Endothelial cell of umbilical vein (primary cell): ENCODE results near the gene POLE. TPM values are rescaled to one million over a fixed set of nuclear protein-coding genes. Genes with fewer than 3 reads are reported as not detected.

ENCODE experiments used
- BruUV-seq: library from RNA; stranded (reverse); fragments of 400-500 nt; replicated peaks from 2 replicates; lab custom pipeline; 2021; lab: Mats Ljungman, UMichigan
- CTCF ChIA-PET: fragments of 300-600, 350-600 bp; sonication (Branson Sonifier 250); formaldehyde crosslinking; loops from one replicate; lab custom pipeline; 2021; ENCODE audit warnings: antibody characterized with exemption, inconsistent platforms; lab: Charles Lee
- POLR2A ChIA-PET: fragments of 300-600, 350-600 bp; sonication (Branson Sonifier 250); formaldehyde crosslinking; loops from one replicate; lab custom pipeline; 2021; ENCODE audit warnings: antibody characterized with exemption, inconsistent platforms; lab: Charles Lee
- DNase-seq: peaks from one replicate; pipeline ENCODE4 v3.0.0-alpha.2; 2011; ENCODE audit warnings: low read depth, low spot score
- FAIRE-seq: peaks from 2 replicates; lab custom pipeline; 2011; peaks lifted over from hg19 to GRCh38; lab: Jason Lieb, UNC
- H2AFZ ChIP-seq: 2 replicates; pipeline ENCODE4 v1.6.0; 2012; ENCODE audit warnings: low read depth, low read length, control low read depth, inconsistent platforms
- H3K27ac ChIP-seq: 2 replicates; pipeline ENCODE4 v1.5.1; 2011; ENCODE audit warnings: low read depth, mild to moderate bottlenecking, control low read depth, low read length, moderate library complexity; ENCODE audit not compliant: insufficient read depth
- H3K27me3 ChIP-seq, 2 experiments: 2 replicates each; pipeline versions ENCODE4 v1.6.0 to v1.6.1; 2011; ENCODE audit warnings: low read length in 2 of 2, mixed read lengths in 1 of 2; ENCODE audit not compliant: control insufficient read depth in 2 of 2, insufficient read depth in 2 of 2
- H3K36me3 ChIP-seq, 2 experiments: 2 replicates in 1 of 2; 3 replicates in 1 of 2; pipeline ENCODE4 v1.5.1; 2011; ENCODE audit warnings: low read length in 2 of 2, mild to moderate bottlenecking in 1 of 2, moderate library complexity in 1 of 2; ENCODE audit not compliant: control insufficient read depth in 2 of 2, insufficient read depth in 2 of 2; ENCODE audit errors: extremely low read depth in 1 of 2
- H3K4me1 ChIP-seq: 3 replicates; pipeline ENCODE4 v1.5.1; 2011; ENCODE audit warnings: mild to moderate bottlenecking, low read length; ENCODE audit not compliant: control insufficient read depth, insufficient read depth; ENCODE audit errors: extremely low read depth
- H3K4me2 ChIP-seq: 2 replicates; pipeline ENCODE4 v1.6.1; 2011; ENCODE audit warnings: low read length, control low read depth, mixed read lengths; ENCODE audit not compliant: insufficient read depth
- H3K4me3 ChIP-seq, 3 experiments: fragments of 200-600 bp in 1 of 3; sonication (generic), shearing (Covaris generic) in 1 of 3; replicated peaks in 1 of 3; 2 replicates each; pipeline ENCODE4 v1.5.1; 2011 to 2016; ENCODE audit warnings: control low read depth in 3 of 3, low read length in 3 of 3, mild to moderate bottlenecking in 2 of 3, inconsistent platforms in 1 of 3, low read depth in 1 of 3, moderate library complexity in 1 of 3; ENCODE audit not compliant: insufficient read depth in 1 of 3
- H3K79me2 ChIP-seq: 2 replicates; pipeline ENCODE4 v1.6.0; 2012; ENCODE audit warnings: low read length, inconsistent platforms; ENCODE audit not compliant: control insufficient read depth, insufficient read depth
- H3K9ac ChIP-seq: replicated peaks from 2 replicates; pipeline ENCODE3; 2011; ENCODE audit warnings: low read length, control low read depth; ENCODE audit not compliant: insufficient read depth; ENCODE audit errors: extremely low read depth
- H3K9me1 ChIP-seq: replicated peaks from 3 replicates; pipeline ENCODE4 v1.6.0; 2011; ENCODE audit warnings: mild to moderate bottlenecking, low read length; ENCODE audit not compliant: control insufficient read depth, insufficient read depth; ENCODE audit errors: extremely low read depth
- H3K9me3 ChIP-seq: replicated peaks from 2 replicates; pipeline ENCODE4 v1.5.1; 2012; ENCODE audit warnings: low read length, inconsistent platforms; ENCODE audit not compliant: control insufficient read depth, insufficient read depth
- H4K20me1 ChIP-seq: replicated peaks from 2 replicates; pipeline ENCODE3; 2011; ENCODE audit warnings: mild to moderate bottlenecking, low read length; ENCODE audit not compliant: control insufficient read depth, insufficient read depth; ENCODE audit errors: extremely low read depth
- CTCF ChIP-seq, 2 donors: IDR thresholded peaks; 1 replicate in 1 of 2; 2 replicates in 1 of 2; pipeline ENCODE4 v1.5.1; 2011; ENCODE audit warnings: low read length in 2 of 2, mild to moderate bottlenecking in 2 of 2, moderate library complexity in 2 of 2, control low read depth in 1 of 2, inconsistent platforms in 1 of 2, low read depth in 1 of 2; ENCODE audit not compliant: insufficient read depth in 1 of 2; ENCODE audit errors: extremely low read depth in 1 of 2
- EZH2 ChIP-seq: IDR thresholded peaks from 2 replicates; pipeline ENCODE4 v1.6.1; 2012; ENCODE audit warnings: borderline replicate concordance, low read depth, mild to moderate bottlenecking, moderate library complexity, low read length, inconsistent platforms; ENCODE audit not compliant: severe bottlenecking
- FOS ChIP-seq: IDR thresholded peaks from 2 replicates; pipeline ENCODE4 v1.6.1; 2011; ENCODE audit warnings: mild to moderate bottlenecking, low read length, moderate library complexity, borderline replicate concordance; ENCODE audit not compliant: insufficient read depth
- GATA2 ChIP-seq: IDR thresholded peaks from 2 replicates; pipeline ENCODE4 v1.7.0; 2011; ENCODE audit warnings: low read depth, mild to moderate bottlenecking, moderate library complexity, mixed read lengths, low read length; ENCODE audit not compliant: insufficient read length, insufficient read depth
- JUN ChIP-seq: IDR thresholded peaks from 2 replicates; pipeline ENCODE4 v1.6.1; 2011; ENCODE audit warnings: borderline replicate concordance, low read depth; ENCODE audit not compliant: insufficient read length, insufficient read depth
- MAX ChIP-seq: IDR thresholded peaks from 2 replicates; pipeline ENCODE4 v1.6.1; 2011; ENCODE audit not compliant: insufficient read depth, insufficient read length
- MYC ChIP-seq: IDR thresholded peaks from one replicate; pipeline ENCODE4 v1.6.1; 2011; ENCODE audit warnings: mild to moderate bottlenecking, low read depth, low read length
- POLR2A ChIP-seq: IDR thresholded peaks from 2 replicates; pipeline ENCODE4 v1.6.1; 2012; ENCODE audit warnings: low read depth, mild to moderate bottlenecking, control low read depth, low read length
- POLR2AphosphoS5 ChIP-seq: IDR thresholded peaks from 2 replicates; pipeline ENCODE4 v1.6.1; 2012; ENCODE audit warnings: low read depth, mild to moderate bottlenecking, control low read depth, low read length, moderate library complexity; ENCODE audit not compliant: insufficient read depth
- dilution Hi-C: fragments of 300-500 bp; cut with MboI; formaldehyde crosslinking; loops from one replicate; pipeline ENCODE4 v1.15.0; 2019; ENCODE audit warnings: low sequenced_read_pairs; ENCODE audit not compliant: extremely low pct_ligation_motif_present
- intact Hi-C: fragments of 100-400 bp; cut with micrococcal nuclease; formaldehyde crosslinking; loops from one replicate; pipeline ENCODE4 v1.10.0; 2022
- polyA plus RNA-seq, 4 experiments: library from polyadenylated mRNA; depleted of rRNA in 3 of 4; stranded (reverse) in 3 of 4; unstranded in 1 of 4; fragments of >200 nt; gene quantifications; 2 replicates each; pipeline versions ENCODE4 v1.2.1 to v1.2.3, GENCODE V29; 2011 to 2012; ENCODE audit warnings: missing spikeins in 1 of 4
- total RNA-seq: library from RNA; stranded (reverse); gene quantifications from 2 replicates; pipeline ENCODE4 v1.2.3, GENCODE V29; 2021

Gene POLE
- total and polyA plus RNA-seq, 2 donors (not counting 3 experiments of a cell fraction or from before 2014, with no cell fraction given), result 22.9 to 82.7 TPM

- no peak for FAIRE-seq
- Histone ChIP-seq H3K79me2 (no peaks in the 10 kb centered on the region), H4K20me1 (no peaks in the 10 kb centered on the region), H3K36me3 (peaks cover 5 to 8% of the 10 kb centered on the region in 2 experiments), H3K4me1 (no peaks in the 10 kb centered on the region), H3K9ac (no peak overlapping the region), H3K9me1 (no peaks in the 10 kb centered on the region), H3K27ac (no peak overlapping the region), H3K27me3 (no peaks in the 10 kb centered on the region), H3K9me3 (no peaks in the 10 kb centered on the region), H3K4me2 (no peak overlapping the region), H2AFZ (no peak overlapping the region), H3K4me3 (no peak overlapping the region)
- BruUV-seq, result no TSS peak
- ChIA-PET POLR2A (no interaction called here), CTCF (no interaction called here)
- intact Hi-C loops (no loop called here), dilution Hi-C loops (no loop called here)
- no peak for TF ChIP-seq MAX
- no peak for TF ChIP-seq FOS
- DNase-seq, result no peak
Observed at GRCh38 chr12:132642846-132643835, 44.0 kb downstream of the POLE start.

GRCh38 chr12:132641811-132642650 lies 45.1 kb downstream of the POLE start:
- ChIA-PET POLR2A (no interaction called here), CTCF (interaction anchor here (1.1 kb wide), 2 partner anchors 25 to 228 kb away, joined by 3 read pairs; no protein-coding TSS in a partner anchor)
- Histone ChIP-seq H3K27ac (no peak overlapping the region), H3K4me1 (no peaks in the 10 kb centered on the region), H3K9me1 (no peaks in the 10 kb centered on the region), H3K9ac (no peak overlapping the region), H2AFZ (no peak overlapping the region), H3K36me3 (peaks cover 5 to 11% of the 10 kb centered on the region in 2 experiments), H3K27me3 (no peaks in the 10 kb centered on the region), H3K79me2 (no peaks in the 10 kb centered on the region), H4K20me1 (no peaks in the 10 kb centered on the region), H3K4me2 (no peak overlapping the region), H3K9me3 (no peaks in the 10 kb centered on the region), H3K4me3 (no peak overlapping the region)
- DNase-seq (no peak), FAIRE-seq (no peak)
- no peak for TF ChIP-seq GATA2
- TF ChIP-seq CTCF (IDR thresholded peaks at IDR 0.05; ENCODE audit: extremely low read depth in 1 of 2, insufficient read depth in 1 of 2, low read depth in 1 of 2, low read length in 2 of 2), result no peak
- TF ChIP-seq FOS, result no peak
- no peak for TF ChIP-seq MAX
- no peak for TF ChIP-seq POLR2AphosphoS5
- no peak for TF ChIP-seq POLR2A
- TF ChIP-seq MYC, result no peak
- no peak for TF ChIP-seq EZH2
- TF ChIP-seq JUN, result no peak
- TSS peak; percentile 58 for BruUV-seq
- dilution Hi-C loops, result no loop called here
- intact Hi-C loops, result no loop called here
